ENCODE results near the gene SLBP. TPM values are rescaled to one million over a fixed set of nuclear protein-coding genes. Genes with fewer than 3 reads are reported as not detected.

SLBP gene
- total and polyA plus RNA-seq, 10 donors = 24.0 to 52.0 (median 34.7) TPM

DNA sequence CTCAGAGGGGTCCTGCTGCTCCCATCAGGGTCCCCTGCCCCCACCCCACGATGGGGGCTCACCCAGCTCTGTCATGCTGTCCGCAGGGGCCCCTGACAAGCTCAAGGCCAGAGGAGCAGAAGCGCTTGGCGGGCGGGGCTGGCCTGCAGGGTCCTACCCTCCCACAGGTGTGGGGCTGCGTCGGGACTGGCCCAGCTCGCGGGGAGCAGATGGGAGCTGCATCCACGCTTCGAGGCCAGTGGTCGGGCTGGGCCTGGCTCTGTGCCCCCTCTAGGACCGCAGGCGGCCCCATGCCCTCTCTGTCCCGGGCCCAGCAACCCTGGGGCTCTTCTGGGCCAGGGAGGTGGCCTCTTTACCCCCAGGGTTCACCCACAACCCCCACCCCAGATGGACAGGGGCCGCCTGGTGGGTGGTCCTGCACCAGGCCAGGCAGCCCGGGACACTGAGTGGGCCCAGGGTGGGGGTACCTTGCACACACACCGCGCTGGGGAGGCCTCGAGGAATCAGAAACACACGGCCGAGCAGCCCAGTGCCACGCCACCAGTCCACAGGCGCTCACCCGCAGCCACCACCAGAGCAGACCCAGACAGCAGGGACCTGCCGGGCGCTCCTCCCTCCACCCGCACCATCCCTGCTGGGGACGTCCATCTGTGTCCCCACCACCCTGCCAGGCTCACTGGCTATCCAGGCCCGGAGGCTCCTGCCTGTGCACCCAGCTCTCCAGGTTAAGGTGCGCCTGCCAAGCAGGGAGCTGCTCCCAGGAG, 39.2 kb upstream of the SLBP start:
- TF ChIP-seq, protein P1, sequence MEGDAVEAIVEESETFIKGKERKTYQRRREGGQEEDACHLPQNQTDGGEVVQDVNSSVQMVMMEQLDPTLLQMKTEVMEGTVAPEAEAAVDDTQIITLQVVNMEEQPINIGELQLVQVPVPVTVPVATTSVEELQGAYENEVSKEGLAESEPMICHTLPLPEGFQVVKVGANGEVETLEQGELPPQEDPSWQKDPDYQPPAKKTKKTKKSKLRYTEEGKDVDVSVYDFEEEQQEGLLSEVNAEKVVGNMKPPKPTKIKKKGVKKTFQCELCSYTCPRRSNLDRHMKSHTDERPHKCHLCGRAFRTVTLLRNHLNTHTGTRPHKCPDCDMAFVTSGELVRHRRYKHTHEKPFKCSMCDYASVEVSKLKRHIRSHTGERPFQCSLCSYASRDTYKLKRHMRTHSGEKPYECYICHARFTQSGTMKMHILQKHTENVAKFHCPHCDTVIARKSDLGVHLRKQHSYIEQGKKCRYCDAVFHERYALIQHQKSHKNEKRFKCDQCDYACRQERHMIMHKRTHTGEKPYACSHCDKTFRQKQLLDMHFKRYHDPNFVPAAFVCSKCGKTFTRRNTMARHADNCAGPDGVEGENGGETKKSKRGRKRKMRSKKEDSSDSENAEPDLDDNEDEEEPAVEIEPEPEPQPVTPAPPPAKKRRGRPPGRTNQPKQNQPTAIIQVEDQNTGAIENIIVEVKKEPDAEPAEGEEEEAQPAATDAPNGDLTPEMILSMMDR (IDR thresholded peaks at IDR 0.05 in 8 of 11, conservative IDR thresholded peaks at IDR 0.05 in 3 of 11) = no peak
- TF ChIP-seq POLR2A (IDR thresholded peaks at IDR 0.05) (no peak), POLR2AphosphoS5 (IDR thresholded peaks at IDR 0.05) (no peak)
- no peak overlapping the region for H3K4me3 ChIP-seq
- no peaks in the 10 kb centered on the region for H3K36me3 ChIP-seq
- H3K27me3 ChIP-seq (replicated peaks in 1 of 7) = peaks cover 0 to 32% (median 0%) of the 10 kb centered on the region in 7 donors
- H3K4me1 ChIP-seq = peaks cover 22 to 60% (median 37%) of the 10 kb centered on the region in 6 donors
- H3K27ac ChIP-seq = no peak overlapping the region
- WGBS, 5 donors = 84 to 89% (median 88%) methylated on average over 16 to 31 of the region's 31 CpGs
- intact Hi-C loops (cut with DNase I; ENCODE audit: low total_unique reads) = no loop called here
- DNase-seq = no peak
- no peaks in the 10 kb centered on the region for H3K9me3 ChIP-seq

DNA sequence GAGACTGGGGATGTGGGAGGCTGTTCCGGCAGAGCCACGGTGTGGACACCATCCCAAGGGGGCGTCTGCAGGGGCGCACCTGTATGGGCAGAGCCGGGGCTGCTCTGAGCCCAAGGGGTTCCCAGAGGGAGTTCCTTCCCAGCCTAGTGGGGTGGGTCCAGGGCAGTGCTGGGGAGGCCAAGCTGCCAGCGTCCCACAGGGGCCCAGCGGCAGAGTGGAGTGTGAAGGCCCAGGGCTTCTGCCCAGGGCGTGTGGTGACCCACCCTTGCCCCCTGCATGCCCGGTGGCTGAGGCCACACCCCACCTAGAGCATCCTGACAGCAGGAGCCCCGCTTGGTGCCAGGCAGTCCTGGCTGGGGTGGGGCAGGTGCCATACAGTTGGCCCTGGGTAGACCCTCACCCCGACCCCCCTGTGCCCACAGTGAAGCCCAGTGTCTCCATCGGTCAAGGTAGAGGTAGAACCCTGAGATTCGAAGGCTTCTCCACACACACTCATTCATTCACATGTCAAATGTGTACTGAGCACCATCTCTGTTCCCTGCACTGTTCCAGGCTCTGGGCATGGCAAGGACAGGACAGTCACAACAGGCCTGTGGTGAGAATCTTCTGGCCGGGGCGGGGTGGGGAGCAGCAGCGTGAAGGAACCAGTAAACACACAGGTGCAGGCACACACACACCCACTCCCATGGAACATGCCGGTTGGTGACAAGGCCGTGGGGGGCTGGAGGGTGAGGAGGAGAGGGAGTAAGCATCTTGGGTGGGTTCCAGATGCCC, 38.4 kb upstream of the SLBP start:
- intact Hi-C loops (cut with DNase I; ENCODE audit: low total_unique reads) = no loop called here
- H3K4me1 ChIP-seq = peaks cover 22 to 58% (median 35%) of the 10 kb centered on the region in 6 donors
- H3K27me3 ChIP-seq (replicated peaks in 1 of 7) = peaks cover 0 to 32% (median 0%) of the 10 kb centered on the region in 7 donors
- no peaks in the 10 kb centered on the region for H3K9me3 ChIP-seq
- H3K36me3 ChIP-seq = peaks cover 0 to 5% (median 0%) of the 10 kb centered on the region in 6 donors
- no peak overlapping the region for H3K4me3 ChIP-seq
- TF ChIP-seq POLR2AphosphoS5 (IDR thresholded peaks at IDR 0.05) (no peak), POLR2A (IDR thresholded peaks at IDR 0.05) (no peak)
- TF ChIP-seq, protein P1 (IDR thresholded peaks at IDR 0.05 in 8 of 11, conservative IDR thresholded peaks at IDR 0.05 in 3 of 11) = no peak
- no peak overlapping the region for H3K27ac ChIP-seq
- WGBS, 5 donors = 83 to 97% (median 83%) methylated on average over 13 to 18 of the region's 18 CpGs
- no peak for DNase-seq

DNA sequence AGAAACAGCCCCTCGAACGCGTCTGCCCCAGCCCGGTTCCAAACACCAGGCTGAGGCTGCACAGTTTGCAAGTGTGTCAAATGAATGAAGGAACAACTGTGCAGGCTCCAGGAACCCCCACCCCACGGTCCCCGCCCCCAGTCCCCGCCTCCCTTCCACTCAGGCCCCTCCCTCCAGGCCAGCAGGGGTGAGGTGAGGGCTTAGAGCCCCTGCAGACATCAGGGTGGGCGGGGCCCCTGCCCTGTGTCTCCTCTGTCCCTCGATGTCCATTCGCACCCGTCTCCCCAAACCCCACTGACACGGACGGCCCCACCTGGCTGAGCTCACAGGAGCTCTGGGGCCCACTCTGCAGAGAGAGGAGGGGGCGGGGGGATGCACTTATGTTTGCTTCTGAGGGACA, 37.7 kb upstream of the SLBP start:
- intact Hi-C loops (cut with DNase I; ENCODE audit: low total_unique reads) = loop anchor here (5.0 kb wide), 2 partner anchors 62 to 147 kb away; no protein-coding TSS in a partner anchor
- WGBS, 5 donors = 70 to 85% (median 79%) methylated on average over 11 to 14 of the region's 14 CpGs

More for the DNA sequence above, 37.7 kb upstream of the SLBP start:
- TF ChIP-seq, protein P1 (IDR thresholded peaks at IDR 0.05 in 8 of 11, conservative IDR thresholded peaks at IDR 0.05 in 3 of 11) = no peak
- TF ChIP-seq POLR2A (IDR thresholded peaks at IDR 0.05) = no peak
- no peak for TF ChIP-seq POLR2AphosphoS5 (IDR thresholded peaks at IDR 0.05)
- H3K27ac ChIP-seq = no peak overlapping the region
- peaks cover 22 to 51% (median 31%) of the 10 kb centered on the region in 6 donors for H3K4me1 ChIP-seq
- DNase-seq = no peak
- H3K9me3 ChIP-seq = no peaks in the 10 kb centered on the region
- H3K36me3 ChIP-seq = peaks cover 0 to 13% (median 3%) of the 10 kb centered on the region in 6 donors
- no peak overlapping the region for H3K4me3 ChIP-seq
- H3K27me3 ChIP-seq (replicated peaks in 1 of 7) = peaks cover 0 to 32% (median 0%) of the 10 kb centered on the region in 7 donors

Measured in spleen (tissue), 11 donors.